ENCODE data around the gene PTRH1. TPM values are rescaled to one million over a fixed set of nuclear protein-coding genes. Genes with fewer than 3 reads are reported as not detected.

Gene PTRH1
- total and polyA plus RNA-seq, 2 of the 4 experiments (the other 2 are of a cell fraction), result 5.4 to 14.8 TPM

GRCh38 chr9:127734247-127734746, 18.8 kb upstream of the PTRH1 start:
- Histone ChIP-seq H3K79me1 (ENCODE audit: low read depth in 1 of 2, low read length in 2 of 2) (peaks cover 4 to 12% of the 10 kb centered on the region in 2 experiments; a peak in 2 of 4 replicates), H2AK5ac (ENCODE audit: low read depth, low read length) (peak overlapping the region; percentile 88), H3K27ac (ENCODE audit: insufficient read depth, low read length) (peak overlapping the region; percentile 31), H3K4ac (ENCODE audit: low read depth, low read length) (peak overlapping the region; percentile 19; the same call in 1 of the 2 replicates), H3K56ac (ENCODE audit: extremely low read depth, insufficient read depth, low read length) (no peak overlapping the region), H3K9me1 (ENCODE audit: insufficient read depth, low read length) (no peaks in the 10 kb centered on the region), H3K4me1 (ENCODE audit: control insufficient read depth, insufficient read depth, low read length) (peaks cover 6% of the 10 kb centered on the region), H2BK15ac (ENCODE audit: low read depth, low read length) (0 out of 3 replicates have a peak overlapping the region, but pooled peaks have one; percentile 66), H3K18ac (ENCODE audit: low read depth, low read length) (no peak overlapping the region), H3K9me3 (ENCODE audit: control insufficient read depth, insufficient read depth, low read length) (no peaks in the 10 kb centered on the region), H3K9ac (ENCODE audit: low read depth, low read length) (peak overlapping the region; percentile 28; the same call in 1 of the 2 replicates), H3K27me3 (ENCODE audit: control insufficient read depth, insufficient read depth, low read length) (0 out of 2 replicates have a peak, but pooled peaks cover 3% of the 10 kb centered on the region), H4K91ac (ENCODE audit: insufficient read depth, low read depth, low read length) (peak overlapping the region; percentile 46; the same call in 1 of the 2 replicates), H3K36me3 (ENCODE audit: control insufficient read depth, insufficient read depth, low read length) (peaks cover 5% of the 10 kb centered on the region; the same call in 1 of the 2 replicates), H4K5ac (ENCODE audit: low read depth, low read length) (0 out of 2 replicates have a peak overlapping the region, but pooled peaks have one; percentile 19), H2BK20ac (ENCODE audit: low read depth, low read length) (no peak overlapping the region), H2BK5ac (ENCODE audit: low read depth, low read length, poor library complexity, severe bottlenecking) (no peak overlapping the region), H3K23ac (ENCODE audit: low read depth, low read length) (no peak overlapping the region), H4K8ac (ENCODE audit: low read depth in 2 of 2, low read length in 2 of 2) (peak overlapping the region in 1 of 2 experiments; percentile 61; a peak in 2 of 4 replicates), H2BK120ac (ENCODE audit: low read depth, low read length) (no peak overlapping the region), H3K4me3 (ENCODE audit: insufficient read depth, low read depth, low read length) (peak overlapping the region; percentile 60), H3K4me2 (ENCODE audit: low read depth, low read length) (peak overlapping the region; percentile 90), H3K14ac (replicated peaks; ENCODE audit: low read depth, low read length) (peak overlapping the region; percentile 32; the same call in 1 of the 2 replicates), H4K20me1 (ENCODE audit: insufficient read depth, low read length) (no peaks in the 10 kb centered on the region), H2AFZ (replicated peaks; ENCODE audit: low read length, poor library complexity) (peak overlapping the region; percentile 95), H2AK9ac (replicated peaks; ENCODE audit: low read depth, low read length, poor library complexity) (peak overlapping the region; percentile 76)
- in situ Hi-C loops (cut with MboI; ENCODE audit: low sequenced_read_pairs) (no loop called here), intact Hi-C loops (cut with micrococcal nuclease) (loop anchor here (1.0 to 5.0 kb wide), 3 partner anchors 137 to 227 kb away; no protein-coding TSS in a partner anchor), dilution Hi-C loops (cut with HindIII; ENCODE audit: low sequenced_read_pairs, unreplicated experiment) (no loop called here)
- ChIA-PET CTCF (interaction anchor here (0.6 to 2.0 kb wide), 29 partner anchors 10 to 274 kb away, joined by 3 to 13 read pairs (median 4); partner anchors contain the start of genes CDK9, ENG, PTRH1 and ST6GALNAC4), POLR2A (ENCODE audit: unreplicated experiment) (interaction anchor here (0.6 kb wide), 3 partner anchors 145 to 213 kb away, joined by 3 to 12 read pairs (median 3); no protein-coding TSS in a partner anchor)
- no TSS peak for BruUV-seq (replicated peaks)
- ATAC-seq (ENCODE audit: low read depth) (no peak), DNase-seq (no peak)
- WGBS, 2 experiments (ENCODE audit: extremely low coverage in 2 of 2, insufficient read length in 1 of 2), result 48% methylated on average over 13 of the region's 22 CpGs; no CpG with 5 or more reads in 1 of the 2 experiments
- TF ChIP-seq NFE2L2 (IDR thresholded peaks at IDR 0.05; ENCODE audit: low read depth, low read length) (no peak), RAD21 (IDR thresholded peaks at IDR 0.05; ENCODE audit: low read length) (no peak), SMC3 (IDR thresholded peaks at IDR 0.05; ENCODE audit: low read depth, low read length) (no peak), CEBPB (IDR thresholded peaks at IDR 0.05; ENCODE audit: low read depth, low read length) (no peak), ELK1 (IDR thresholded peaks at IDR 0.05; ENCODE audit: borderline replicate concordance, low read depth, low read length) (no peak), USF2 (IDR thresholded peaks at IDR 0.05; ENCODE audit: low read depth, low read length) (no peak), CTCF (conservative IDR thresholded peaks at IDR 0.05; ENCODE audit: low read depth, low read length) (no peak), POLR2A (IDR thresholded peaks at IDR 0.05; ENCODE audit: low read depth, low read length) (no peak), RCOR1 (IDR thresholded peaks at IDR 0.05; ENCODE audit: insufficient replicate concordance, low read length) (no peak), CHD1 (IDR thresholded peaks at IDR 0.05; ENCODE audit: low read depth, low read length) (no peak)

All from IMR-90 (cell line).